A673 (cell line): ENCODE measurements around the gene IRAK4. TPM values are rescaled to one million over a fixed set of nuclear protein-coding genes. Genes with fewer than 3 reads are reported as not detected.

Experiments used
- BruUV-seq: library from RNA; stranded (reverse); fragments of 400-500 nt; replicated peaks from 2 replicates; lab custom pipeline; 2021; lab: Mats Ljungman, UMichigan
- CTCF ChIA-PET: fragments of 300-600 bp; sonication (Branson Sonifier 250); formaldehyde crosslinking; loops from one replicate; lab custom pipeline; 2022; ENCODE audit warnings: antibody characterized with exemption; lab: Charles Lee
- POLR2A ChIA-PET: fragments of 300-600 bp; sonication (Branson Sonifier 250); formaldehyde crosslinking; loops from one replicate; lab custom pipeline; 2022; ENCODE audit warnings: antibody characterized with exemption; ENCODE audit not compliant: low non-redundant PET; lab: Charles Lee
- DNase-seq: peaks from one replicate; pipeline ENCODE4 v3.0.0-alpha.2; 2015; ENCODE audit warnings: low spot score
- H3K27ac ChIP-seq: fragments of 200-600 bp; sonication (generic); 2 replicates; pipeline ENCODE4 v1.5.1; 2016; ENCODE audit warnings: mixed run types, low read depth, mild to moderate bottlenecking, mixed read lengths, antibody characterized with exemption, low read length; ENCODE audit not compliant: poor library complexity, severe bottlenecking
- H3K27me3 ChIP-seq: fragments of 200-600 bp; sonication (generic); replicated peaks from 2 replicates; pipeline ENCODE4 v1.6.1; 2017; ENCODE audit warnings: mixed run types, low read depth, mild to moderate bottlenecking, mixed read lengths, antibody characterized with exemption, low read length; ENCODE audit not compliant: insufficient read depth, poor library complexity
- H3K36me3 ChIP-seq: fragments of 200-600 bp; sonication (generic); 2 replicates; pipeline ENCODE4 v1.6.1; 2016; ENCODE audit warnings: mixed run types, mild to moderate bottlenecking, mixed read lengths, antibody characterized with exemption, low read length; ENCODE audit not compliant: insufficient read depth, poor library complexity, severe bottlenecking
- H3K4me1 ChIP-seq: fragments of 200-600 bp; sonication (generic); 2 replicates; pipeline ENCODE4 v1.6.1; 2017; ENCODE audit warnings: mixed run types, mild to moderate bottlenecking, mixed read lengths, antibody characterized with exemption, low read length; ENCODE audit not compliant: insufficient read depth, poor library complexity, severe bottlenecking
- H3K4me3 ChIP-seq: fragments of 200-600 bp; sonication (generic); 2 replicates; pipeline ENCODE4 v1.5.1; 2016; ENCODE audit warnings: low read depth, mixed run types, mild to moderate bottlenecking, mixed read lengths, low read length; ENCODE audit not compliant: poor library complexity, severe bottlenecking
- H3K9me3 ChIP-seq: fragments of 200-600 bp; sonication (generic); 2 replicates; pipeline ENCODE4 v1.6.1; 2016; ENCODE audit warnings: mixed run types, low read depth, mild to moderate bottlenecking, mixed read lengths, antibody characterized with exemption, low read length; ENCODE audit not compliant: poor library complexity, severe bottlenecking
- EZH2 ChIP-seq: fragments of 200-600 bp; sonication (generic); IDR thresholded peaks from 2 replicates; pipeline ENCODE4 v1.6.1; 2017; ENCODE audit warnings: borderline replicate concordance, low read depth, mild to moderate bottlenecking, mixed read lengths, antibody characterized with exemption, low read length; ENCODE audit not compliant: poor library complexity, severe bottlenecking
- intact Hi-C: fragments of 100-400 bp; cut with micrococcal nuclease; formaldehyde crosslinking; loops from one replicate; pipeline ENCODE4 v1.10.0; 2022; ENCODE audit not compliant: unreplicated experiment
- total RNA-seq: library from RNA; stranded (reverse); gene quantifications from 2 replicates; pipeline ENCODE4 v1.2.3, GENCODE V29; 2021
- TF ChIP-seq, protein P1 (sequence below): fragments of 300-800, 200-600 bp; sonication (generic); conservative IDR thresholded peaks from 2 replicates; pipeline ENCODE4 v1.5.1; 2017; ENCODE audit warnings: low read depth, mild to moderate bottlenecking, antibody characterized with exemption, low read length, moderate library complexity, mixed read lengths

IRAK4 gene
- total RNA-seq, 1 experiment from 2014 or later = 11.3 TPM

GRCh38 chr12:43824207-43824775 is 65.5 kb downstream of the IRAK4 start:
- CTCF ChIA-PET = no interaction called here
- DNase-seq = no peak
- intact Hi-C loops = no loop called here
- TF ChIP-seq, protein P1, sequence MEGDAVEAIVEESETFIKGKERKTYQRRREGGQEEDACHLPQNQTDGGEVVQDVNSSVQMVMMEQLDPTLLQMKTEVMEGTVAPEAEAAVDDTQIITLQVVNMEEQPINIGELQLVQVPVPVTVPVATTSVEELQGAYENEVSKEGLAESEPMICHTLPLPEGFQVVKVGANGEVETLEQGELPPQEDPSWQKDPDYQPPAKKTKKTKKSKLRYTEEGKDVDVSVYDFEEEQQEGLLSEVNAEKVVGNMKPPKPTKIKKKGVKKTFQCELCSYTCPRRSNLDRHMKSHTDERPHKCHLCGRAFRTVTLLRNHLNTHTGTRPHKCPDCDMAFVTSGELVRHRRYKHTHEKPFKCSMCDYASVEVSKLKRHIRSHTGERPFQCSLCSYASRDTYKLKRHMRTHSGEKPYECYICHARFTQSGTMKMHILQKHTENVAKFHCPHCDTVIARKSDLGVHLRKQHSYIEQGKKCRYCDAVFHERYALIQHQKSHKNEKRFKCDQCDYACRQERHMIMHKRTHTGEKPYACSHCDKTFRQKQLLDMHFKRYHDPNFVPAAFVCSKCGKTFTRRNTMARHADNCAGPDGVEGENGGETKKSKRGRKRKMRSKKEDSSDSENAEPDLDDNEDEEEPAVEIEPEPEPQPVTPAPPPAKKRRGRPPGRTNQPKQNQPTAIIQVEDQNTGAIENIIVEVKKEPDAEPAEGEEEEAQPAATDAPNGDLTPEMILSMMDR = no peak
- TF ChIP-seq EZH2 = no peak
- H3K4me1 ChIP-seq = no peaks in the 10 kb centered on the region
- H3K27ac ChIP-seq = no peak overlapping the region
- no peak overlapping the region for H3K4me3 ChIP-seq
- H3K36me3 ChIP-seq = no peaks in the 10 kb centered on the region
- no peaks in the 10 kb centered on the region for H3K9me3 ChIP-seq
- POLR2A ChIA-PET = no interaction called here
- no peaks in the 10 kb centered on the region for H3K27me3 ChIP-seq
- BruUV-seq = no TSS peak

GRCh38 chr12:43826681-43827080 is 67.9 kb downstream of the IRAK4 start:
- POLR2A ChIA-PET = interaction anchor here (0.5 kb wide), 1 partner anchor 18 kb away, joined by 7 read pairs; no protein-coding TSS in a partner anchor
- no peak for DNase-seq
- CTCF ChIA-PET = no interaction called here
- Histone ChIP-seq H3K9me3 (no peaks in the 10 kb centered on the region), H3K27ac (no peak overlapping the region), H3K4me1 (no peaks in the 10 kb centered on the region), H3K27me3 (no peaks in the 10 kb centered on the region), H3K4me3 (no peak overlapping the region), H3K36me3 (no peaks in the 10 kb centered on the region)
- no TSS peak for BruUV-seq
- TF ChIP-seq, protein P1 = no peak
- no peak for TF ChIP-seq EZH2
- intact Hi-C loops = no loop called here

- H3K27ac ChIP-seq = no peak overlapping the region
- intact Hi-C loops = no loop called here
- no peaks in the 10 kb centered on the region for H3K27me3 ChIP-seq
- H3K4me3 ChIP-seq = no peak overlapping the region
- H3K9me3 ChIP-seq = no peaks in the 10 kb centered on the region
- H3K36me3 ChIP-seq = no peaks in the 10 kb centered on the region
- no TSS peak for BruUV-seq
- POLR2A ChIA-PET = no interaction called here
- H3K4me1 ChIP-seq = no peaks in the 10 kb centered on the region
- CTCF ChIA-PET = no interaction called here
- DNase-seq = no peak
- TF ChIP-seq, protein P1 = no peak
- no peak for TF ChIP-seq EZH2
These were observed 68.3 kb downstream of the IRAK4 start for GRCh38 chr12:43827093-43827492.
